ENCODE results near the gene FOXJ2.
"Not testable (repeated sequence)": the region's sequence is repeated elsewhere in the genome, so short reads cannot be mapped to it uniquely, and the experiment has no call there.

The FOXJ2 gene

GRCh38 chr12:8031017-8031416 is 1.5 kb upstream of the FOXJ2 start:
- not testable (repeated sequence) for DNase-seq

- DNase-seq, result no peak
Observed at GRCh38 chr12:8031872-8032241, 659 bp upstream of the FOXJ2 start.

- DNase-seq, result peak; percentile 56 to 58
Observed at GRCh38 chr12:8033153-8034044, 883 bp downstream of the FOXJ2 start.

GRCh38 chr12:8034802-8035201 is 2.3 kb downstream of the FOXJ2 start:
- no peak for DNase-seq

GRCh38 chr12:8035440-8036010 is 3.0 kb downstream of the FOXJ2 start:
- no peak for DNase-seq

GRCh38 chr12:8036346-8036745 is 3.8 kb downstream of the FOXJ2 start:
- DNase-seq, result no peak

- DNase-seq, result no peak
Observed at GRCh38 chr12:8037046-8037663, 4.6 kb downstream of the FOXJ2 start.

- DNase-seq, result peak in 1 of 2 donors; percentile 14
Observed at GRCh38 chr12:8037947-8038346, 5.4 kb downstream of the FOXJ2 start.

- peak in 1 of 2 donors; percentile 35 for DNase-seq
Observed at GRCh38 chr12:8038659-8039114, 6.2 kb downstream of the FOXJ2 start.

- no peak for DNase-seq
Observed at GRCh38 chr12:8040791-8041190, 8.3 kb downstream of the FOXJ2 start.

- DNase-seq, result peak; percentile 87
Observed at GRCh38 chr12:8045952-8046944, 13.7 kb downstream of the FOXJ2 start.

GRCh38 chr12:8047842-8048241 is 15.3 kb downstream of the FOXJ2 start:
- no peak for DNase-seq

GRCh38 chr12:8048906-8049305 is 16.4 kb downstream of the FOXJ2 start:
- DNase-seq, result no peak

- DNase-seq, result no peak
Observed at GRCh38 chr12:8050600-8051250, 18.2 kb downstream of the FOXJ2 start.

- no peak for DNase-seq
Observed at GRCh38 chr12:8052679-8053078, 20.2 kb downstream of the FOXJ2 start.

GRCh38 chr12:8054816-8055215 is 22.3 kb downstream of the FOXJ2 start:
- no peak for DNase-seq

- DNase-seq, result no peak
Observed at GRCh38 chr12:8057306-8057705, 24.8 kb downstream of the FOXJ2 start.

- no peak for DNase-seq
Observed at GRCh38 chr12:8057839-8058238, 25.3 kb downstream of the FOXJ2 start.

- no peak for DNase-seq
Observed at GRCh38 chr12:8058506-8058905, 26.0 kb downstream of the FOXJ2 start.

GRCh38 chr12:8064131-8064530 is 31.6 kb downstream of the FOXJ2 start:
- no peak for DNase-seq

- DNase-seq, result peak in 1 of 2 donors; percentile 13
Observed at GRCh38 chr12:8065991-8066594, 33.6 kb downstream of the FOXJ2 start, which contains the start of gene C3AR1. Gene C3AR1 (minus strand): TSS chr12:8066359. CDS start chr12:8060185, 6,174 bp downstream.

Measured in stimulated activated CD4-positive, alpha-beta T cell treated with anti-CD3 and anti-CD28 coated beads, Interleukin-2, amount 100 ng/mL, for 24 hours (primary cell).